Panc1 (cell line): ENCODE results near the gene SH3RF2. TPM values are rescaled to one million over a fixed set of nuclear protein-coding genes. Genes with fewer than 3 reads are reported as not detected.

ENCODE experiments used
- ATAC-seq: fragments of 200-7000 bp; cut with Tn5 transposase; 2 replicates; pipeline ENCODE4 v1.9.1; 2020; ENCODE audit warnings: mild to moderate bottlenecking, moderate library complexity
- BruUV-seq: library from RNA; stranded (reverse); fragments of 400-500 nt; replicated peaks from 2 replicates; lab custom pipeline; 2021; lab: Mats Ljungman, UMichigan
- CTCF ChIA-PET: fragments of 300-600 bp; sonication (Branson Sonifier 250); formaldehyde crosslinking; loops from one replicate; lab custom pipeline; 2022; ENCODE audit warnings: antibody characterized with exemption; lab: Charles Lee
- POLR2A ChIA-PET: fragments of 300-600 bp; sonication (Branson Sonifier 250); formaldehyde crosslinking; loops from one replicate; lab custom pipeline; 2022; ENCODE audit warnings: antibody characterized with exemption; lab: Charles Lee
- DNase-seq: peaks from one replicate; pipeline ENCODE4 v3.0.0-alpha.2; 2010; ENCODE audit warnings: low read depth, low spot score
- H3K27ac ChIP-seq: 2 replicates; pipeline ENCODE4 v1.5.1; 2011; ENCODE audit warnings: mild to moderate bottlenecking, low read length, inconsistent platforms
- H3K27me3 ChIP-seq: fragments of 200-500 bp; sonication (Bioruptor generic); 2 replicates; pipeline ENCODE4 v1.6.0; 2014; ENCODE audit warnings: low read length, inconsistent platforms; ENCODE audit not compliant: control insufficient read depth, insufficient read depth
- H3K36me3 ChIP-seq: fragments of 200-500 bp; sonication (Bioruptor generic); 2 replicates; pipeline ENCODE4 v1.5.1; 2014; ENCODE audit warnings: inconsistent platforms, mild to moderate bottlenecking, low read length, moderate library complexity; ENCODE audit not compliant: control insufficient read depth, insufficient read depth
- H3K4me1 ChIP-seq: 2 replicates; pipeline ENCODE4 v1.5.1; 2011; ENCODE audit warnings: inconsistent platforms, mild to moderate bottlenecking, low read length, moderate library complexity; ENCODE audit not compliant: control insufficient read depth, insufficient read depth
- H3K4me3 ChIP-seq, 2 experiments: 2 replicates each; pipeline ENCODE4 v1.5.1; 2011 to 2012; ENCODE audit warnings: low read depth in 2 of 2, low read length in 2 of 2, mild to moderate bottlenecking in 2 of 2, inconsistent platforms in 1 of 2, moderate library complexity in 1 of 2
- H3K9me3 ChIP-seq: fragments of 200-500 bp; sonication (Bioruptor generic); 2 replicates; pipeline ENCODE4 v1.5.1; 2014; ENCODE audit warnings: low read depth, mild to moderate bottlenecking, inconsistent platforms, low read length, moderate library complexity; ENCODE audit not compliant: control insufficient read depth, insufficient read depth
- POLR2AphosphoS5 ChIP-seq: IDR thresholded peaks from 2 replicates; pipeline ENCODE4 v1.6.1; 2012; ENCODE audit warnings: mild to moderate bottlenecking, low read depth, low read length, moderate library complexity
- SIN3A ChIP-seq: IDR thresholded peaks from 2 replicates; pipeline ENCODE4 v1.6.1; 2012; ENCODE audit warnings: low read depth, mild to moderate bottlenecking, low read length, moderate library complexity, borderline replicate concordance; ENCODE audit not compliant: insufficient read depth
- TCF7L2 ChIP-seq: IDR thresholded peaks from 2 replicates; pipeline ENCODE4 v1.6.1; 2011; ENCODE audit warnings: mild to moderate bottlenecking, low read depth, low read length, inconsistent platforms
- in situ Hi-C: cut with HindIII; loops from 2 replicates; pipeline ENCODE4 v1.10.0; 2016; ENCODE audit warnings: low sequenced_read_pairs, low pct_unique_long_range_greater_than_20kb
- intact Hi-C: fragments of 100-400 bp; cut with micrococcal nuclease; formaldehyde crosslinking; loops from one replicate; pipeline ENCODE4 v1.10.0; 2022; ENCODE audit not compliant: unreplicated experiment
- total RNA-seq: library from RNA; stranded (reverse); gene quantifications from one replicate; pipeline ENCODE4 v1.2.1, GENCODE V29; 2021; ENCODE audit not compliant: unreplicated experiment
- TF ChIP-seq, protein P1 (sequence below), 2 experiments: IDR thresholded peaks; 2 replicates each; pipeline ENCODE4 v1.6.1; 2011 to 2012; ENCODE audit warnings: low read depth in 2 of 2, control low read depth in 1 of 2, low read length in 1 of 2, mild to moderate bottlenecking in 1 of 2, moderate library complexity in 1 of 2; ENCODE audit not compliant: insufficient read depth in 1 of 2
- TF ChIP-seq, protein P2 (sequence below): fragments of 450-650 bp; IDR thresholded peaks from 2 replicates; pipeline ENCODE4 v1.5.1; 2017; ENCODE audit warnings: mild to moderate bottlenecking

The SH3RF2 gene
- total RNA-seq, 1 experiment from 2014 or later: 23.1 TPM

DNA sequence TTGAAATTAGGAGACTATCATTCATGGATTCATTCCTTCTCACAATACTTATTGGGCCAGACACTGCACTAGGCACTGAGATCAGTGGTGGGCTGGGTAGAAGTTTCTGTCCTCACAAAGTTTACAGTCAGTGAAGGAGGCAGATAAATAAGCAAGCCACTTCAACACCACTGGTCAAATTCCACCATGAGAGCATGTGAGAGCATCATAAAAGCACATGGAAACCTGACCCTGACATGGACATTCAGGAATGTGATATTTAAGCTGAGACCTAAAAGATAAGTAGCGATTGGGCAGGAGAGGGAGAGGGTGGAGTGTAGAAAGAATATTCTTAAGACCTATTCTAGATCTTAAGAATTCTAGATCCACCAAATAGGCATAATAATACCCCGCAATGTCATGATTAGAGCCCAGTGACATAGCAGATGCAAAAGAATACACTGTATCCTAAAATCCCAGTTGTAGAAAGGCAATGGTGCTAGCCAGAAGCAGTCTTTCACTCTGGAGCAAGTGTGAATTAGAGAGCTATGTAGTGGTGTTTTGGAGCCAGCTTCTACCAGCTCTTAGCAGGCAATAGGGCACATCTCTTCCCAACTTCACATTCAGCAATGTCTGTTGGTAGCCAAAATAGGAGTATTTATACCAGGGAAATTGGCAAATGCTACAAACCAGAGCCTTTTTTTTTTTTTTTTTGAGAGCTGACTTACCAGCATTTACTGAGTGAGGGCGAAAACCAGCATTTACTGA is 46.4 kb downstream of the SH3RF2 start:
- CTCF ChIA-PET: no interaction called here
- peaks cover 2% of the 10 kb centered on the region; the same call in 1 of the 2 replicates for H3K36me3 ChIP-seq
- POLR2A ChIA-PET: interaction anchor here (0.6 kb wide), 1 partner anchor 20 kb away, joined by 7 read pairs; no protein-coding TSS in a partner anchor

DNA sequence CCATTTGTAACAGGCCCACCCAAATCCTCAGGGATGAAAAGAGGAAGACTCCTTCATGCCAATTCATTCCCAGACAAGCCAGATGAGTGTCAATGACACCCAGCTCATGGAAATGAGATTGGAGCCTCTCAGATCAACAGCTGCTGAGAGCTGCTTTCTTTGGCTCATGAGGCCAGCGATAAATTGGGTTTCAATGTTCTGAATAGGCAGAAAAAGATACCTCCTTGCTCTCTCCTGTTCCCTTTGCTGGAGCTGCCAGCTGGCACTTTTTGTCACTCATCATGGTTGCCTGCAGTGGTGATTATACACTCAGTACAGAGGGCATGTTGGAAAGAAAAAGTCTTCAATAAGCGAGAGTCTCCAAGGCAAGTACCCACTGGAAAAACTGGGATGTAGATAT is 47.1 kb downstream of the SH3RF2 start:
- Histone ChIP-seq H3K4me1 (peaks cover 47% of the 10 kb centered on the region), H3K27me3 (no peaks in the 10 kb centered on the region), H3K36me3 (no peaks in the 10 kb centered on the region), H3K9me3 (no peaks in the 10 kb centered on the region), H3K4me3 (no peak overlapping the region), H3K27ac (peak overlapping the region; percentile 46)
- intact Hi-C loops: no loop called here
- ATAC-seq: 0 out of 2 replicates have a peak, but pooled peaks have one; percentile 16
- ChIA-PET CTCF (no interaction called here), POLR2A (interaction anchor here (0.6 kb wide), 1 partner anchor 21 kb away, joined by 7 read pairs; no protein-coding TSS in a partner anchor)
- TF ChIP-seq, protein P1, sequence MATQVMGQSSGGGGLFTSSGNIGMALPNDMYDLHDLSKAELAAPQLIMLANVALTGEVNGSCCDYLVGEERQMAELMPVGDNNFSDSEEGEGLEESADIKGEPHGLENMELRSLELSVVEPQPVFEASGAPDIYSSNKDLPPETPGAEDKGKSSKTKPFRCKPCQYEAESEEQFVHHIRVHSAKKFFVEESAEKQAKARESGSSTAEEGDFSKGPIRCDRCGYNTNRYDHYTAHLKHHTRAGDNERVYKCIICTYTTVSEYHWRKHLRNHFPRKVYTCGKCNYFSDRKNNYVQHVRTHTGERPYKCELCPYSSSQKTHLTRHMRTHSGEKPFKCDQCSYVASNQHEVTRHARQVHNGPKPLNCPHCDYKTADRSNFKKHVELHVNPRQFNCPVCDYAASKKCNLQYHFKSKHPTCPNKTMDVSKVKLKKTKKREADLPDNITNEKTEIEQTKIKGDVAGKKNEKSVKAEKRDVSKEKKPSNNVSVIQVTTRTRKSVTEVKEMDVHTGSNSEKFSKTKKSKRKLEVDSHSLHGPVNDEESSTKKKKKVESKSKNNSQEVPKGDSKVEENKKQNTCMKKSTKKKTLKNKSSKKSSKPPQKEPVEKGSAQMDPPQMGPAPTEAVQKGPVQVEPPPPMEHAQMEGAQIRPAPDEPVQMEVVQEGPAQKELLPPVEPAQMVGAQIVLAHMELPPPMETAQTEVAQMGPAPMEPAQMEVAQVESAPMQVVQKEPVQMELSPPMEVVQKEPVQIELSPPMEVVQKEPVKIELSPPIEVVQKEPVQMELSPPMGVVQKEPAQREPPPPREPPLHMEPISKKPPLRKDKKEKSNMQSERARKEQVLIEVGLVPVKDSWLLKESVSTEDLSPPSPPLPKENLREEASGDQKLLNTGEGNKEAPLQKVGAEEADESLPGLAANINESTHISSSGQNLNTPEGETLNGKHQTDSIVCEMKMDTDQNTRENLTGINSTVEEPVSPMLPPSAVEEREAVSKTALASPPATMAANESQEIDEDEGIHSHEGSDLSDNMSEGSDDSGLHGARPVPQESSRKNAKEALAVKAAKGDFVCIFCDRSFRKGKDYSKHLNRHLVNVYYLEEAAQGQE (IDR thresholded peaks at IDR 0.05; ENCODE audit: insufficient read depth in 1 of 2, low read depth in 2 of 2, low read length in 1 of 2): no peak
- TF ChIP-seq, protein P2, sequence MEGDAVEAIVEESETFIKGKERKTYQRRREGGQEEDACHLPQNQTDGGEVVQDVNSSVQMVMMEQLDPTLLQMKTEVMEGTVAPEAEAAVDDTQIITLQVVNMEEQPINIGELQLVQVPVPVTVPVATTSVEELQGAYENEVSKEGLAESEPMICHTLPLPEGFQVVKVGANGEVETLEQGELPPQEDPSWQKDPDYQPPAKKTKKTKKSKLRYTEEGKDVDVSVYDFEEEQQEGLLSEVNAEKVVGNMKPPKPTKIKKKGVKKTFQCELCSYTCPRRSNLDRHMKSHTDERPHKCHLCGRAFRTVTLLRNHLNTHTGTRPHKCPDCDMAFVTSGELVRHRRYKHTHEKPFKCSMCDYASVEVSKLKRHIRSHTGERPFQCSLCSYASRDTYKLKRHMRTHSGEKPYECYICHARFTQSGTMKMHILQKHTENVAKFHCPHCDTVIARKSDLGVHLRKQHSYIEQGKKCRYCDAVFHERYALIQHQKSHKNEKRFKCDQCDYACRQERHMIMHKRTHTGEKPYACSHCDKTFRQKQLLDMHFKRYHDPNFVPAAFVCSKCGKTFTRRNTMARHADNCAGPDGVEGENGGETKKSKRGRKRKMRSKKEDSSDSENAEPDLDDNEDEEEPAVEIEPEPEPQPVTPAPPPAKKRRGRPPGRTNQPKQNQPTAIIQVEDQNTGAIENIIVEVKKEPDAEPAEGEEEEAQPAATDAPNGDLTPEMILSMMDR: no peak
- TF ChIP-seq POLR2AphosphoS5 (no peak), SIN3A (no peak), TCF7L2 (no peak)
- in situ Hi-C loops: no loop called here
- no peak for DNase-seq
- no TSS peak for BruUV-seq

More for the DNA sequence above, 46.4 kb downstream of the SH3RF2 start:
- intact Hi-C loops: no loop called here
- Histone ChIP-seq H3K4me1 (peaks cover 47% of the 10 kb centered on the region), H3K27ac (peak overlapping the region; percentile 67), H3K9me3 (no peaks in the 10 kb centered on the region), H3K27me3 (no peaks in the 10 kb centered on the region), H3K4me3 (no peak overlapping the region)
- BruUV-seq: no TSS peak
- ATAC-seq: no peak
- in situ Hi-C loops: no loop called here
- TF ChIP-seq SIN3A (no peak), TCF7L2 (no peak), POLR2AphosphoS5 (no peak)
- TF ChIP-seq, protein P2: no peak
- TF ChIP-seq, protein P1 (IDR thresholded peaks at IDR 0.05; ENCODE audit: insufficient read depth in 1 of 2, low read depth in 2 of 2, low read length in 1 of 2): no peak
- no peak for DNase-seq
